H1 (cell line): ENCODE measurements around the gene PEX3. TPM values are rescaled to one million over a fixed set of nuclear protein-coding genes. Genes with fewer than 3 reads are reported as not detected.

Experiments used
- CTCF ChIA-PET: fragments of 300-600 bp; sonication (Branson Sonifier 250); formaldehyde crosslinking; loops from one replicate; lab custom pipeline; 2021; ENCODE audit not compliant: partially characterized antibody; lab: Charles Lee
- POLR2A ChIA-PET: fragments of 300-600 bp; sonication (Branson Sonifier 250); formaldehyde crosslinking; loops from one replicate; lab custom pipeline; 2021; ENCODE audit warnings: inconsistent platforms; ENCODE audit not compliant: partially characterized antibody; lab: Charles Lee
- DNase-seq, 2 experiments: peaks; one replicate each; pipeline versions ENCODE4 v3.0.0 to v3.0.0-alpha.2; 2010 to 2022; ENCODE audit warnings: low spot score in 2 of 2, low read depth in 1 of 2, mixed read lengths in 1 of 2
- FAIRE-seq: peaks from 2 replicates; lab custom pipeline; 2011; peaks lifted over from hg19 to GRCh38; lab: Jason Lieb, UNC
- H2AFZ ChIP-seq: 2 replicates; pipeline ENCODE4 v1.8.1; 2012; ENCODE audit warnings: low read length, inconsistent platforms
- H2AK5ac ChIP-seq: 2 replicates; pipeline ENCODE4 v1.6.1; 2013; ENCODE audit warnings: low read depth, low read length
- H2BK120ac ChIP-seq: replicated peaks from 2 replicates; pipeline ENCODE3; 2013; ENCODE audit warnings: low read depth, low read length, inconsistent platforms
- H2BK12ac ChIP-seq: 2 replicates; pipeline ENCODE4 v1.6.1; 2013; ENCODE audit warnings: low read depth, low read length
- H2BK15ac ChIP-seq: 2 replicates; pipeline ENCODE4 v1.6.1; 2013; ENCODE audit warnings: low read length
- H2BK20ac ChIP-seq: 2 replicates; pipeline ENCODE4 v1.6.1; 2013; ENCODE audit warnings: low read length
- H2BK5ac ChIP-seq: 2 replicates; pipeline ENCODE4 v1.6.1; 2013; ENCODE audit warnings: low read depth, low read length
- H3K14ac ChIP-seq: 2 replicates; pipeline ENCODE4 v1.6.1; 2013; ENCODE audit warnings: inconsistent platforms; ENCODE audit not compliant: insufficient read length
- H3K18ac ChIP-seq: 2 replicates; pipeline ENCODE4 v1.6.1; 2013; ENCODE audit warnings: low read length; ENCODE audit errors: extremely low read depth
- H3K23ac ChIP-seq: 2 replicates; pipeline ENCODE4 v1.6.1; 2013; ENCODE audit warnings: inconsistent platforms; ENCODE audit not compliant: insufficient read length
- H3K23me2 ChIP-seq: 2 replicates; pipeline ENCODE4 v1.6.1; 2013; ENCODE audit warnings: low read depth, low read length
- H3K27ac ChIP-seq: 2 replicates; pipeline ENCODE4 v1.6.1; 2011; ENCODE audit warnings: low read depth, low read length, inconsistent platforms
- H3K27me3 ChIP-seq, 4 experiments: replicated peaks in 1 of 4; 1 replicate in 1 of 4; 2 replicates in 3 of 4; pipeline versions ENCODE4 v1.6.1 to v1.8.1; 2011 to 2013; ENCODE audit warnings: low read length in 3 of 4, mild to moderate bottlenecking in 3 of 4, inconsistent platforms in 2 of 4, mixed read lengths in 2 of 4, moderate library complexity in 1 of 4; ENCODE audit not compliant: control insufficient read depth in 3 of 4, insufficient read depth in 3 of 4; ENCODE audit errors: extremely low read depth in 1 of 4
- H3K36me3 ChIP-seq, 4 experiments: 2 replicates each; pipeline versions ENCODE4 v1.6.1 to v1.8.1; 2011 to 2013; ENCODE audit warnings: mild to moderate bottlenecking in 4 of 4, low read length in 3 of 4, moderate library complexity in 2 of 4, control low read depth in 1 of 4, inconsistent platforms in 1 of 4; ENCODE audit not compliant: insufficient read depth in 4 of 4, control insufficient read depth in 2 of 4
- H3K4ac ChIP-seq: replicated peaks from 2 replicates; pipeline ENCODE3; 2013; ENCODE audit warnings: low read length, low read depth, mixed read lengths, inconsistent platforms; ENCODE audit not compliant: insufficient read length
- H3K4me1 ChIP-seq, 4 experiments: replicated peaks in 1 of 4; 1 replicate in 1 of 4; 2 replicates in 3 of 4; pipeline versions ENCODE4 v1.6.1 to v1.8.1; 2011 to 2013; ENCODE audit warnings: low read length in 3 of 4, inconsistent platforms in 2 of 4, mixed read lengths in 1 of 4; ENCODE audit not compliant: insufficient read depth in 4 of 4, control insufficient read depth in 3 of 4
- H3K4me2 ChIP-seq, 2 experiments: 2 replicates each; pipeline versions ENCODE4 v1.6.1 to v1.8.1; 2011 to 2013; ENCODE audit warnings: low read depth in 2 of 2, low read length in 2 of 2, control low read depth in 1 of 2, inconsistent platforms in 1 of 2, mild to moderate bottlenecking in 1 of 2; ENCODE audit not compliant: insufficient read depth in 1 of 2
- H3K4me3 ChIP-seq, 4 experiments: fragments of 200-600, 300-600 bp in 1 of 4; sonication (generic), shearing (Covaris generic), sonication (Bioruptor Twin) in 1 of 4; 2 replicates each; pipeline versions ENCODE4 v1.5.1 to v1.8.1; 2011 to 2016; ENCODE audit warnings: low read length in 4 of 4, low read depth in 3 of 4, control low read depth in 2 of 4, inconsistent platforms in 2 of 4, mild to moderate bottlenecking in 2 of 4, mixed read lengths in 1 of 4, moderate library complexity in 1 of 4; ENCODE audit not compliant: insufficient read depth in 2 of 4; ENCODE audit errors: extremely low read depth in 1 of 4
- H3K56ac ChIP-seq: replicated peaks from 2 replicates; pipeline ENCODE3; 2013; ENCODE audit warnings: low read depth, mild to moderate bottlenecking, mixed read lengths, low read length, inconsistent platforms; ENCODE audit not compliant: insufficient read length
- H3K79me1 ChIP-seq: 2 replicates; pipeline ENCODE4 v1.6.1; 2013; ENCODE audit warnings: low read depth, low read length, control low read depth
- H3K79me2 ChIP-seq, 2 experiments: 2 replicates each; pipeline versions ENCODE4 v1.6.1 to v1.8.1; 2012 to 2013; ENCODE audit warnings: low read length in 2 of 2, mild to moderate bottlenecking in 2 of 2, inconsistent platforms in 1 of 2; ENCODE audit not compliant: insufficient read depth in 2 of 2, control insufficient read depth in 1 of 2
- H3K9ac ChIP-seq, 4 experiments: replicated peaks in 1 of 4; 1 replicate in 1 of 4; 2 replicates in 3 of 4; pipeline versions ENCODE4 v1.6.1 to v1.8.1; 2011 to 2013; ENCODE audit warnings: low read depth in 3 of 4, low read length in 3 of 4, control low read depth in 2 of 4, mild to moderate bottlenecking in 2 of 4, moderate library complexity in 2 of 4, inconsistent platforms in 1 of 4; ENCODE audit errors: extremely low read depth in 1 of 4
- H3K9me3 ChIP-seq, 2 experiments: 2 replicates each; pipeline versions ENCODE4 v1.6.1 to v1.8.1; 2012 to 2013; ENCODE audit warnings: mild to moderate bottlenecking in 2 of 2, moderate library complexity in 2 of 2, control low read depth in 1 of 2, inconsistent platforms in 1 of 2, low read depth in 1 of 2, low read length in 1 of 2, mixed read lengths in 1 of 2; ENCODE audit not compliant: insufficient read depth in 2 of 2
- H4K20me1 ChIP-seq, 2 experiments: replicated peaks in 1 of 2; 2 replicates each; pipeline versions ENCODE3 to v1.8.1; 2011 to 2013; ENCODE audit warnings: inconsistent platforms in 2 of 2, low read length in 2 of 2, mild to moderate bottlenecking in 1 of 2; ENCODE audit not compliant: insufficient read depth in 2 of 2, control insufficient read depth in 1 of 2
- H4K5ac ChIP-seq: 2 replicates; pipeline ENCODE4 v1.6.1; 2013; ENCODE audit warnings: low read length, low read depth, mixed read lengths, inconsistent platforms; ENCODE audit not compliant: insufficient read length
- H4K8ac ChIP-seq: 2 replicates; pipeline ENCODE4 v1.8.0; 2013; ENCODE audit warnings: mild to moderate bottlenecking, moderate library complexity, low read length, inconsistent platforms; ENCODE audit not compliant: insufficient read depth; ENCODE audit errors: extremely low read depth
- H4K91ac ChIP-seq: replicated peaks from 2 replicates; pipeline ENCODE3; 2013; ENCODE audit warnings: low read length, mixed read lengths, inconsistent platforms; ENCODE audit not compliant: insufficient read length
- BACH1 ChIP-seq: IDR thresholded peaks from 2 replicates; pipeline ENCODE4 v1.6.1; 2012; ENCODE audit warnings: low read length, improper control_type of control experiment
- BRCA1 ChIP-seq: IDR thresholded peaks from 2 replicates; pipeline ENCODE4 v1.6.1; 2012; ENCODE audit warnings: low read depth, low read length, improper control_type of control experiment
- CBX5 ChIP-seq: fragments of 300-800, 300-1000 bp; sonication (generic); IDR thresholded peaks from 2 replicates; pipeline ENCODE4 v1.7.1; 2016; ENCODE audit warnings: antibody characterized with exemption, low read length, low read depth
- GABPA ChIP-seq: IDR thresholded peaks from 2 replicates; pipeline ENCODE4 v1.6.1; 2011; ENCODE audit warnings: mild to moderate bottlenecking, low read length, moderate library complexity, borderline replicate concordance; ENCODE audit not compliant: insufficient read depth
- KDM1A ChIP-seq: fragments of 200-600, 300-600 bp; sonication (generic); IDR thresholded peaks from 2 replicates; pipeline ENCODE4 v1.7.1; 2016; ENCODE audit warnings: mild to moderate bottlenecking, low read length, borderline replicate concordance
- KDM5A ChIP-seq: fragments of 200-600 bp; IDR thresholded peaks from 2 replicates; pipeline ENCODE4 v1.7.1; 2012; ENCODE audit warnings: mild to moderate bottlenecking, low read length, inconsistent platforms, mixed read lengths
- NRF1 ChIP-seq: IDR thresholded peaks from 2 replicates; pipeline ENCODE4 v1.6.1; 2011; ENCODE audit warnings: mild to moderate bottlenecking, low read depth, low read length, improper control_type of control experiment
- POLR2AphosphoS5 ChIP-seq: IDR thresholded peaks from 2 replicates; pipeline ENCODE4 v1.6.1; 2011; ENCODE audit warnings: low read depth, low read length
- RBBP5 ChIP-seq: IDR thresholded peaks from 2 replicates; pipeline ENCODE4 v1.7.1; 2012; ENCODE audit warnings: low read depth, mild to moderate bottlenecking, inconsistent platforms, low read length, moderate library complexity, borderline replicate concordance
- RNF2 ChIP-seq: fragments of 200-900, 300-1000 bp; sonication (generic); IDR thresholded peaks from 2 replicates; pipeline ENCODE4 v1.7.1; 2016; ENCODE audit warnings: borderline replicate concordance, low read depth, mild to moderate bottlenecking, antibody characterized with exemption, low read length; ENCODE audit not compliant: poor library complexity, severe bottlenecking; ENCODE audit errors: missing control alignments
- RXRA ChIP-seq: IDR thresholded peaks from 2 replicates; pipeline ENCODE4 v1.6.1; 2011; ENCODE audit warnings: low read depth, mild to moderate bottlenecking, low read length, moderate library complexity; ENCODE audit not compliant: insufficient read depth
- SIN3A ChIP-seq, 2 experiments: IDR thresholded peaks in 1 of 2; conservative IDR thresholded peaks in 1 of 2; 2 replicates each; pipeline ENCODE4 v1.6.1; 2011 to 2012; ENCODE audit warnings: low read length in 2 of 2, improper control_type of control experiment in 1 of 2, low read depth in 1 of 2, mild to moderate bottlenecking in 1 of 2
- TCF12 ChIP-seq: IDR thresholded peaks from 2 replicates; pipeline ENCODE4 v1.6.1; 2011; ENCODE audit warnings: low read depth, mild to moderate bottlenecking, low read length
- TEAD4 ChIP-seq: IDR thresholded peaks from 2 replicates; pipeline ENCODE4 v1.6.1; 2012; ENCODE audit warnings: low read depth, low read length, inconsistent platforms, mixed read lengths
- WGBS, 2 experiments: shearing (Covaris generic) in 1 of 2; methylation state at CpG; one replicate each; pipeline versions ENCODE4 v1.1.6 to v1.1.7; 2013 to 2015; ENCODE audit warnings: low lambda C conversion rate in 2 of 2, mixed read lengths in 2 of 2, inconsistent platforms in 1 of 2, low coverage in 1 of 2, missing lambda C conversion rate in 1 of 2; ENCODE audit not compliant: insufficient replicate concordance in 2 of 2, insufficient coverage in 1 of 2, insufficient read length in 1 of 2; ENCODE audit errors: extremely low coverage in 1 of 2, missing lambda C conversion rate in 1 of 2; 5-methylcytosine and 5-hydroxymethylcytosine counted together
- polyA plus RNA-seq, 7 experiments: library from polyadenylated mRNA; depleted of rRNA in 3 of 7; stranded (reverse) in 5 of 7; unstranded in 2 of 7; fragments of >200 nt in 5 of 7; fragments of 200-250 nt in 2 of 7; gene quantifications; 1 replicate in 5 of 7; 2 replicates in 1 of 7; 4 replicates in 1 of 7; pipeline versions ENCODE4 v1.2.1 to v1.2.3, GENCODE V29; 2011 to 2013; ENCODE audit warnings: missing spikeins in 2 of 7, mixed read lengths in 2 of 7
- total RNA-seq: library from RNA; stranded (reverse); fragmentation: NEBNext Ultra II Directional; extraction: Animal tissue kit (Norgen Biotek cat#: 25700); gene quantifications from 2 replicates; pipeline ENCODE4 v1.2.1, GENCODE V29; 2021

The PEX3 gene
- total and polyA plus RNA-seq, 2 of the 8 experiments (the other 6 are each of a cell fraction or from before 2014, with no cell fraction given) = 8.0 to 16.8 TPM

- Histone ChIP-seq H3K27me3 (no peaks in the 10 kb centered on the region), H3K27ac (no peak overlapping the region), H4K8ac (no peak overlapping the region), H3K56ac (no peak overlapping the region), H3K4ac (no peak overlapping the region), H2AK5ac (no peak overlapping the region), H3K79me1 (no peaks in the 10 kb centered on the region), H4K91ac (no peak overlapping the region), H3K23me2 (no peaks in the 10 kb centered on the region), H2BK12ac (no peak overlapping the region), H2BK5ac (no peak overlapping the region), H2AFZ (no peak overlapping the region), H3K9ac (no peak overlapping the region), H3K79me2 (no peaks in the 10 kb centered on the region), H3K23ac (no peak overlapping the region), H2BK120ac (no peak overlapping the region), H3K14ac (no peak overlapping the region), H3K9me3 (no peaks in the 10 kb centered on the region), H2BK20ac (no peak overlapping the region), H3K18ac (no peak overlapping the region), H4K5ac (no peak overlapping the region), H3K4me3 (no peak overlapping the region), H2BK15ac (no peak overlapping the region), H3K36me3 (no peaks in the 10 kb centered on the region), H3K4me2 (no peak overlapping the region), H3K4me1 (no peaks in the 10 kb centered on the region), H4K20me1 (no peaks in the 10 kb centered on the region)
- 93 to 100% methylated on average over 1 to 6 of the region's 6 CpGs for WGBS, 2 experiments
- no peak for FAIRE-seq
- DNase-seq = no peak
- POLR2A ChIA-PET = interaction anchor here (1.0 kb wide), 1 partner anchor 19 kb away, joined by 3 read pairs; no protein-coding TSS in a partner anchor
- CTCF ChIA-PET = interaction anchor here (1.0 to 1.3 kb wide), 3 partner anchors 186 to 945 kb away, joined by 3 to 4 read pairs (median 3); no protein-coding TSS in a partner anchor
- no peak for TF ChIP-seq RBBP5
- no peak for TF ChIP-seq TEAD4
- no peak for TF ChIP-seq POLR2AphosphoS5
- no peak for TF ChIP-seq CBX5
- TF ChIP-seq SIN3A (conservative IDR thresholded peaks at IDR 0.05 in 1 of 2, IDR thresholded peaks at IDR 0.05 in 1 of 2; ENCODE audit: low read depth in 1 of 2, low read length in 2 of 2) = no peak
- no peak for TF ChIP-seq BRCA1
- TF ChIP-seq GABPA = no peak
- no peak for TF ChIP-seq RNF2
- TF ChIP-seq KDM1A = no peak
- TF ChIP-seq NRF1 = no peak
- no peak for TF ChIP-seq TCF12
- no peak for TF ChIP-seq KDM5A
- TF ChIP-seq RXRA = no peak
- TF ChIP-seq BACH1 = no peak
Measured at GRCh38 chr6:143419526-143419925, 31.1 kb upstream of the PEX3 start.
